IMR-90 (cell line): ENCODE results near the gene SEC11A. TPM values are rescaled to one million over a fixed set of nuclear protein-coding genes. Genes with fewer than 3 reads are reported as not detected.

Experiments used
- ATAC-seq: fragments of 200-7000 bp; cut with Tn5 transposase; 2 replicates; pipeline ENCODE4 v1.9.1; 2020; ENCODE audit warnings: low read depth, mild to moderate bottlenecking, moderate library complexity
- BruUV-seq: library from RNA; stranded (reverse); fragments of 400-500 nt; replicated peaks from 2 replicates; lab custom pipeline; 2021; lab: Mats Ljungman, UMichigan
- CTCF ChIA-PET: fragments of 300-600 bp; formaldehyde crosslinking; extraction: SDS; loops from one replicate; lab custom pipeline; 2021; ENCODE audit warnings: antibody characterized with exemption; lab: Yijun Ruan, JAX
- POLR2A ChIA-PET: fragments of 300-600 bp; sonication (Branson Sonifier 250); formaldehyde crosslinking; loops from one replicate; lab custom pipeline; 2022; ENCODE audit warnings: antibody characterized with exemption; ENCODE audit not compliant: unreplicated experiment; lab: Charles Lee
- DNase-seq: peaks from one replicate; pipeline ENCODE4 v3.0.0; 2013
- H2AFZ ChIP-seq: replicated peaks from 2 replicates; pipeline ENCODE3; 2013; ENCODE audit warnings: low read length, mild to moderate bottlenecking; ENCODE audit not compliant: poor library complexity
- H2AK5ac ChIP-seq: 2 replicates; pipeline ENCODE4 v1.6.1; 2013; ENCODE audit warnings: low read depth, low read length, inconsistent platforms
- H2AK9ac ChIP-seq: replicated peaks from 2 replicates; pipeline ENCODE3; 2013; ENCODE audit warnings: mild to moderate bottlenecking, low read depth, low read length, moderate library complexity; ENCODE audit not compliant: poor library complexity
- H2BK120ac ChIP-seq: 2 replicates; pipeline ENCODE4 v1.6.1; 2013; ENCODE audit warnings: low read depth, low read length, inconsistent platforms
- H2BK15ac ChIP-seq: 3 replicates; pipeline ENCODE4 v1.6.1; 2013; ENCODE audit warnings: low read depth, low read length, inconsistent platforms
- H2BK20ac ChIP-seq: 2 replicates; pipeline ENCODE4 v1.6.1; 2013; ENCODE audit warnings: low read depth, mild to moderate bottlenecking, inconsistent platforms, low read length, moderate library complexity
- H2BK5ac ChIP-seq: 2 replicates; pipeline ENCODE4 v1.6.1; 2013; ENCODE audit warnings: mild to moderate bottlenecking, low read depth, low read length, inconsistent platforms; ENCODE audit not compliant: poor library complexity, severe bottlenecking
- H3K14ac ChIP-seq: replicated peaks from 2 replicates; pipeline ENCODE4 v1.6.1; 2013; ENCODE audit warnings: low read depth, low read length, inconsistent platforms
- H3K18ac ChIP-seq: 2 replicates; pipeline ENCODE4 v1.6.1; 2013; ENCODE audit warnings: low read depth, low read length, control low read depth
- H3K23ac ChIP-seq: 2 replicates; pipeline ENCODE4 v1.6.1; 2013; ENCODE audit warnings: low read depth, low read length, inconsistent platforms
- H3K27ac ChIP-seq: 2 replicates; pipeline ENCODE4 v1.5.1; 2013; ENCODE audit warnings: mild to moderate bottlenecking, control low read depth, low read length; ENCODE audit not compliant: insufficient read depth
- H3K27me3 ChIP-seq: 2 replicates; pipeline ENCODE4 v1.6.1; 2013; ENCODE audit warnings: low read length; ENCODE audit not compliant: control insufficient read depth, insufficient read depth
- H3K36me3 ChIP-seq: 2 replicates; pipeline ENCODE4 v1.6.1; 2013; ENCODE audit warnings: low read length, mixed read lengths; ENCODE audit not compliant: control insufficient read depth, insufficient read depth
- H3K4ac ChIP-seq: 2 replicates; pipeline ENCODE4 v1.6.1; 2013; ENCODE audit warnings: low read depth, low read length, inconsistent platforms
- H3K4me1 ChIP-seq: 2 replicates; pipeline ENCODE4 v1.6.1; 2013; ENCODE audit warnings: low read length, mixed read lengths; ENCODE audit not compliant: control insufficient read depth, insufficient read depth
- H3K4me2 ChIP-seq: 2 replicates; pipeline ENCODE4 v1.6.1; 2013; ENCODE audit warnings: low read depth, mild to moderate bottlenecking, control low read depth, low read length, moderate library complexity
- H3K4me3 ChIP-seq: 2 replicates; pipeline ENCODE4 v1.5.1; 2013; ENCODE audit warnings: low read depth, mild to moderate bottlenecking, control low read depth, low read length, moderate library complexity; ENCODE audit not compliant: insufficient read depth
- H3K56ac ChIP-seq: 2 replicates; pipeline ENCODE4 v1.6.1; 2013; ENCODE audit warnings: low read length, inconsistent platforms; ENCODE audit not compliant: insufficient read depth; ENCODE audit errors: extremely low read depth
- H3K79me1 ChIP-seq, 2 experiments: 2 replicates each; pipeline ENCODE4 v1.6.1; 2013; ENCODE audit warnings: low read length in 2 of 2, inconsistent platforms in 1 of 2, low read depth in 1 of 2
- H3K9ac ChIP-seq: 2 replicates; pipeline ENCODE4 v1.6.1; 2013; ENCODE audit warnings: low read depth, low read length, control low read depth
- H3K9me1 ChIP-seq: 2 replicates; pipeline ENCODE4 v1.6.1; 2013; ENCODE audit warnings: low read length, inconsistent platforms; ENCODE audit not compliant: insufficient read depth
- H3K9me3 ChIP-seq: 2 replicates; pipeline ENCODE4 v1.6.1; 2013; ENCODE audit warnings: low read length; ENCODE audit not compliant: control insufficient read depth, insufficient read depth
- H4K20me1 ChIP-seq: 2 replicates; pipeline ENCODE4 v1.6.1; 2013; ENCODE audit warnings: low read length, inconsistent platforms; ENCODE audit not compliant: insufficient read depth
- H4K5ac ChIP-seq: 2 replicates; pipeline ENCODE4 v1.6.1; 2013; ENCODE audit warnings: mild to moderate bottlenecking, low read depth, low read length, control low read depth
- H4K8ac ChIP-seq, 2 experiments: 2 replicates each; pipeline ENCODE4 v1.6.1; 2013; ENCODE audit warnings: low read depth in 2 of 2, low read length in 2 of 2, control low read depth in 1 of 2, inconsistent platforms in 1 of 2
- H4K91ac ChIP-seq: 2 replicates; pipeline ENCODE4 v1.6.1; 2013; ENCODE audit warnings: low read depth, low read length, inconsistent platforms; ENCODE audit not compliant: insufficient read depth
- CEBPB ChIP-seq: IDR thresholded peaks from 2 replicates; pipeline ENCODE4 v1.6.1; 2012; ENCODE audit warnings: low read depth, low read length, improper control_type of control experiment
- dilution Hi-C: fragments of 300-500 bp; cut with HindIII; formaldehyde crosslinking; loops from one replicate; pipeline ENCODE4 v1.14.3; 2018; ENCODE audit warnings: low sequenced_read_pairs; ENCODE audit not compliant: unreplicated experiment
- in situ Hi-C: fragments of 300-500 bp; cut with MboI; formaldehyde crosslinking; loops from 3 replicates; pipeline ENCODE4 v1.14.3; 2019; ENCODE audit warnings: low sequenced_read_pairs, inconsistent platforms, mixed read lengths
- intact Hi-C: fragments of 100-400 bp; cut with micrococcal nuclease; formaldehyde crosslinking; loops from 2 replicates; pipeline ENCODE4 v1.10.0; 2022
- polyA plus RNA-seq, 3 experiments: library from polyadenylated mRNA; depleted of rRNA; stranded (reverse); fragments of >200 nt; gene quantifications; 2 replicates each; pipeline ENCODE4 v1.2.3, GENCODE V29; 2012; ENCODE audit warnings: low replicate concordance in 1 of 3
- total RNA-seq: library from RNA; depleted of rRNA; stranded (reverse); fragments of >200 nt; gene quantifications from 2 replicates; pipeline ENCODE4 v1.2.3, GENCODE V29; 2012
- TF ChIP-seq, protein P1 (sequence below): conservative IDR thresholded peaks from 2 replicates; pipeline ENCODE4 v1.5.1; 2012; ENCODE audit warnings: mild to moderate bottlenecking, low read depth, low read length, improper control_type of control experiment

The SEC11A gene
- total and polyA plus RNA-seq, 2 of the 4 experiments (the other 2 are of a cell fraction) = 62.4 to 108 TPM

DNA sequence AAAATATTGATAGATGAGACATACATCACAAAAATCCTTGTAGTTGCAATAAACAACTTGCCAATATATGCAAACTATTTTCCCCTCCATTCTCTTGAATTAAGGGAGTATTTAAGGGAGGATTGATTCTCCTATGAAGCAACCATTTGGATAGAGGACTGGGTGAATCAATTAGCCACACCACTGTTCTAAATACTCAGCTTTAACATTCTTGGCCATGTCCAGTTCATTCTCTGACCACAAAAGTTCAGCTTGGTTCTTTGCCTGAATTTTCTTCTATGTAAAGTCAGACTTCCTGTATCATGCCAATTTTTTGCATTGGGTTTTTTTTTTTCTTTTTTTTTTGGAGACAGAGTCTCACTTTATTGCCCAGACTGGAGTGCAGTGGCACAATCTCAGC is 15.8 kb upstream of the SEC11A start:
- no peak overlapping the region for H2BK20ac ChIP-seq
- H4K5ac ChIP-seq = no peak overlapping the region
- TF ChIP-seq, protein P1, sequence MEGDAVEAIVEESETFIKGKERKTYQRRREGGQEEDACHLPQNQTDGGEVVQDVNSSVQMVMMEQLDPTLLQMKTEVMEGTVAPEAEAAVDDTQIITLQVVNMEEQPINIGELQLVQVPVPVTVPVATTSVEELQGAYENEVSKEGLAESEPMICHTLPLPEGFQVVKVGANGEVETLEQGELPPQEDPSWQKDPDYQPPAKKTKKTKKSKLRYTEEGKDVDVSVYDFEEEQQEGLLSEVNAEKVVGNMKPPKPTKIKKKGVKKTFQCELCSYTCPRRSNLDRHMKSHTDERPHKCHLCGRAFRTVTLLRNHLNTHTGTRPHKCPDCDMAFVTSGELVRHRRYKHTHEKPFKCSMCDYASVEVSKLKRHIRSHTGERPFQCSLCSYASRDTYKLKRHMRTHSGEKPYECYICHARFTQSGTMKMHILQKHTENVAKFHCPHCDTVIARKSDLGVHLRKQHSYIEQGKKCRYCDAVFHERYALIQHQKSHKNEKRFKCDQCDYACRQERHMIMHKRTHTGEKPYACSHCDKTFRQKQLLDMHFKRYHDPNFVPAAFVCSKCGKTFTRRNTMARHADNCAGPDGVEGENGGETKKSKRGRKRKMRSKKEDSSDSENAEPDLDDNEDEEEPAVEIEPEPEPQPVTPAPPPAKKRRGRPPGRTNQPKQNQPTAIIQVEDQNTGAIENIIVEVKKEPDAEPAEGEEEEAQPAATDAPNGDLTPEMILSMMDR = no peak
- TF ChIP-seq CEBPB = peak; percentile 56
- no peak overlapping the region for H4K91ac ChIP-seq
- no peaks in the 10 kb centered on the region for H4K20me1 ChIP-seq
- no peak overlapping the region for H3K18ac ChIP-seq
- no TSS peak for BruUV-seq
- no peak overlapping the region for H3K9ac ChIP-seq
- no peak overlapping the region for H3K4me2 ChIP-seq
- H2AK5ac ChIP-seq = no peak overlapping the region
- no peak overlapping the region for H2AFZ ChIP-seq
- intact Hi-C loops = no loop called here
- no peaks in the 10 kb centered on the region for H3K9me3 ChIP-seq
- no peak overlapping the region for H2BK120ac ChIP-seq
- dilution Hi-C loops = no loop called here
- ChIA-PET CTCF (interaction anchor here (0.8 kb wide), 1 partner anchor 16 kb away, joined by 5 read pairs; no protein-coding TSS in a partner anchor), POLR2A (interaction anchor here (1.0 kb wide), 1 partner anchor 21 kb away, joined by 5 read pairs; no protein-coding TSS in a partner anchor)
- no peaks in the 10 kb centered on the region for H3K36me3 ChIP-seq
- H3K79me1 ChIP-seq = no peaks in the 10 kb centered on the region
- H3K56ac ChIP-seq = no peak overlapping the region
- H3K4me1 ChIP-seq = peaks cover 6% of the 10 kb centered on the region
- no peak overlapping the region for H3K4ac ChIP-seq
- H2AK9ac ChIP-seq = no peak overlapping the region
- no peak overlapping the region for H3K4me3 ChIP-seq
- H2BK15ac ChIP-seq = no peak overlapping the region
- H3K27me3 ChIP-seq = no peaks in the 10 kb centered on the region
- no peak overlapping the region for H4K8ac ChIP-seq
- in situ Hi-C loops = no loop called here
- no peak overlapping the region for H2BK5ac ChIP-seq
- DNase-seq (peak; percentile 81), ATAC-seq (no peak; the same call in 1 of the 2 replicates)
- H3K9me1 ChIP-seq = peaks cover 15% of the 10 kb centered on the region
- no peak overlapping the region for H3K23ac ChIP-seq
- no peak overlapping the region for H3K14ac ChIP-seq
- H3K27ac ChIP-seq = no peak overlapping the region
